Nephron progenitor cell (in vitro differentiated cells): ENCODE measurements around the gene HSBP1L1.
"Not testable (repeated sequence)": the region's sequence is repeated elsewhere in the genome, so short reads cannot be mapped to it uniquely, and the experiment has no call there.

Source experiments
- DNase-seq: peaks from one replicate; pipeline ENCODE4 v3.0.0; 2021
- H3K27ac Mint-ChIP-seq: 2 replicates; pipeline ENCODE4 v1.8.0; 2021; ENCODE audit warnings: mild to moderate bottlenecking, moderate library complexity, mixed read lengths
- H3K27me3 Mint-ChIP-seq: 2 replicates; pipeline ENCODE4 v1.8.0; 2021; ENCODE audit warnings: mild to moderate bottlenecking, low read depth, mixed read lengths; ENCODE audit not compliant: poor library complexity
- H3K36me3 Mint-ChIP-seq: 2 replicates; pipeline ENCODE4 v1.8.0; 2021; ENCODE audit warnings: low read depth, mixed read lengths
- H3K4me1 Mint-ChIP-seq: 2 replicates; pipeline ENCODE4 v1.8.0; 2021; ENCODE audit warnings: mixed read lengths
- H3K4me3 Mint-ChIP-seq: 2 replicates; pipeline ENCODE4 v1.8.0; 2021; ENCODE audit warnings: mild to moderate bottlenecking, moderate library complexity, mixed read lengths
- H3K9me3 Mint-ChIP-seq: 2 replicates; pipeline ENCODE4 v1.8.0; 2021; ENCODE audit warnings: mild to moderate bottlenecking, moderate library complexity, mixed read lengths
- TF ChIP-seq, protein P1 (sequence below): fragments of 200-600 bp; sonication (generic); IDR thresholded peaks from 2 replicates; pipeline ENCODE4 v1.5.0; 2021; ENCODE audit warnings: antibody characterized with exemption

The HSBP1L1 gene

DNA sequence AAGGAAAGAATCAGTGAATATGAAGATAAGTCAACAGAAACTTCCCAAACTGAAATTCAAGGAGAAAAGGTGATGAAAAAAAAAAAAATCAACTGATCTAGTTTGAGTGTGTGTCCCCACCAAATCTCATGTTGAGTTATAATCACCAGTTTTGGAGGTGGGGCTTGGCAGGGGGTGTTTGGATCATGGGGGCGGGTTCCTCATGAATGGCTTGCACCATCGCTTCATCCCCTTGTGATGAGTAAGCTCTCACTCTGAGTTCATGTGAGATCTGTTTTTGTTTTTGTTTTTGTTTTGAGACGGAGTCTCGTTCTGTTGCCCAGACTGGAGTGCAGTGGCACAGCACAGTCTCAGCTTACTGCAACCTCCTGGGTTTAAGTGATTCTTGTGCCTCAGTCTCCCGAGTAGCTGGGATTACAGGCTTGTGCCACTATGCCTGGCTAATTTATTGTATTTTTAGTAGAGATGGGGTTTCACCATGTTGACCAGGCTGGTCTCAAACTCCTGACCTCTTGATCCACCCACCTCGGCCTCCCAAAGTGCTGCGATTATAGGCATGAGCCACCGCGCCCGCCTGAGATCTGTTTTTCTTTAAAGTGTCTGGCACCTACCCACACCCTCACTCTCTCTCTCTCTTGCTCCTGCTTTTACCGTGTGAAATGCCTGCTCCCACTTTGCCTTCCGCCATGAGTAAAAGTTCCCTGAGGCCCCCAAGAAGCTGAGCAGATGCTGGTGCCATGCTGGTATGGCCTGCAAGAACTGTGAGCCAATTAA lies 9.0 kb upstream of the HSBP1L1 start:
- H3K27me3 Mint-ChIP-seq: peaks cover 52% of the 10 kb centered on the region
- peaks cover 27% of the 10 kb centered on the region for H3K4me1 Mint-ChIP-seq
- no peak overlapping the region for H3K27ac Mint-ChIP-seq
- no peaks in the 10 kb centered on the region for H3K36me3 Mint-ChIP-seq
- TF ChIP-seq, protein P1, sequence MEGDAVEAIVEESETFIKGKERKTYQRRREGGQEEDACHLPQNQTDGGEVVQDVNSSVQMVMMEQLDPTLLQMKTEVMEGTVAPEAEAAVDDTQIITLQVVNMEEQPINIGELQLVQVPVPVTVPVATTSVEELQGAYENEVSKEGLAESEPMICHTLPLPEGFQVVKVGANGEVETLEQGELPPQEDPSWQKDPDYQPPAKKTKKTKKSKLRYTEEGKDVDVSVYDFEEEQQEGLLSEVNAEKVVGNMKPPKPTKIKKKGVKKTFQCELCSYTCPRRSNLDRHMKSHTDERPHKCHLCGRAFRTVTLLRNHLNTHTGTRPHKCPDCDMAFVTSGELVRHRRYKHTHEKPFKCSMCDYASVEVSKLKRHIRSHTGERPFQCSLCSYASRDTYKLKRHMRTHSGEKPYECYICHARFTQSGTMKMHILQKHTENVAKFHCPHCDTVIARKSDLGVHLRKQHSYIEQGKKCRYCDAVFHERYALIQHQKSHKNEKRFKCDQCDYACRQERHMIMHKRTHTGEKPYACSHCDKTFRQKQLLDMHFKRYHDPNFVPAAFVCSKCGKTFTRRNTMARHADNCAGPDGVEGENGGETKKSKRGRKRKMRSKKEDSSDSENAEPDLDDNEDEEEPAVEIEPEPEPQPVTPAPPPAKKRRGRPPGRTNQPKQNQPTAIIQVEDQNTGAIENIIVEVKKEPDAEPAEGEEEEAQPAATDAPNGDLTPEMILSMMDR: no peak
- no peak for DNase-seq
- H3K4me3 Mint-ChIP-seq: no peak overlapping the region
- H3K9me3 Mint-ChIP-seq: no peaks in the 10 kb centered on the region

DNA sequence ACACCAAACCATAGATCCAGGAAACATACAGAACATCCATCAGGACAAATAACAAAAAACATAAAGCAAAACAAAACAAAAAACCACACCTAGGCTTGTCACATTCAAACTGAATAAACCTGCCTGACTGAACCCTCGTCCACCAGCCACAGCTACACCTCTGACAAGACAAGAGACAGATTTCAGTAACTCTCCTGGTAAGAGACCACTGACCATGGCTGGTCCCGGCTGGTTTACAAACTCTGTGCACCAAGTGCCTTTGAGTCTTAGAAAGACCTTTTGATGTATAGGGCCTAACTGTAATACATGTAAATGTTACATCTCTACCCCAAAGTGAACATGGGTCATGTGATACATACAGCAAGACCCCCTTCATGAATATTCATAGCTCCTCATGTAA lies 8.2 kb upstream of the HSBP1L1 start:
- Mint-ChIP-seq H3K27ac (no peak overlapping the region), H3K27me3 (peaks cover 60% of the 10 kb centered on the region), H3K36me3 (no peaks in the 10 kb centered on the region), H3K4me3 (no peak overlapping the region), H3K9me3 (no peaks in the 10 kb centered on the region), H3K4me1 (peaks cover 32% of the 10 kb centered on the region)
- TF ChIP-seq, protein P1: no peak
- DNase-seq: no peak

DNA sequence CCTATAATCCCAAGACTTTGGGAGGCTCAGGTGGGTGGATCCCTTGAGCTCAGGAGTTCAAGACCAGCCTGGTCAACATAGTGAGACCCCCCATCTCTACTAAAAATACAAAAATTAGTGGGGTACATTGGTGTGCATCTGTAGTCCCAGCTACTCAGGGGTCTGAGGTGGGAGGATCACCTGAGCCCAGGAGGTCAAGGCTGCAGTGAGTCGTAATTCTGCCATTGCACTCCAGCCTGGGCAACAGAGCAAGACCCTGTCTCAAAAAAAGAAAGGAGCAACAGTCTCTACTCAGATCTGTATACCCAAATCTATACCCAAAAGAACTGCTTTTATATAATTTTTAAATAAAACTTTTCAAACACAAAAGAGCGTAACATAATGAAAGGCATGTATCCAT lies 5.5 kb upstream of the HSBP1L1 start:
- H3K27me3 Mint-ChIP-seq: peaks cover 60% of the 10 kb centered on the region

DNA sequence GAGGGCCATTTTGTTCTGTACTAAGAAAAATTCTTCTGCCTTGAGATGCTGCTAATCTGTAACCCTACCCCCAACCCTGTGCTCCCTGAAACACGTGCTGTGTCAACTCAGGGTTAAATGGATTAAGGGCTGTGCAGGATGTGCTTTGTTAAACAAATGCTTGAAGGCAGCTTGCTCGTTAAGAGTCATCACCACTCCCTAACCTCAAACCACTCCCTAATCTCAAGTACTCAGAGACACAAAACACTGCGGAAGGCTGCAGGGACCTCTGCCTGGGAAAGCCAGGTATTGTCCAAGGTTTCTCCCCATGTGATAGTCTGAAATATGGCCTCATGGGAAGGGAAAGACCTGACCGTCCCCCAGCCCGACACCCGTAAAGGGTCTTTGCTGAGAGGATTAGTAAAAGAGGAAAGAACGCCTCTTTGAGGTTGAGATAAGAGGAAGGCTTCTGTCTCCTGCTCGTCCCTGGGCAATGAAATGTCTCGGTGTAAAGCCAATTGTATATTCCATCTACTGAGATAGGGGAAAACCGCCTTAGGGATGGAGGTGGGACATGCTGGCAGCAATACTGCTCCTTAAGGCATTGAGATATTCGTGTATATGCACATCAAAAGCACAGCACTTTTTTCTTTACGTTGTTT lies 4.2 kb upstream of the HSBP1L1 start:
- not testable (repeated sequence) for DNase-seq, H3K9me3 Mint-ChIP-seq, H3K27ac Mint-ChIP-seq, H3K36me3 Mint-ChIP-seq, H3K4me3 Mint-ChIP-seq
- Mint-ChIP-seq H3K4me1 (peaks cover 27% of the 10 kb centered on the region), H3K27me3 (peaks cover 49% of the 10 kb centered on the region)

More for the DNA sequence above, 5.5 kb upstream of the HSBP1L1 start:
- peaks cover 38% of the 10 kb centered on the region for H3K4me1 Mint-ChIP-seq
- no peaks in the 10 kb centered on the region for H3K9me3 Mint-ChIP-seq
- no peaks in the 10 kb centered on the region for H3K36me3 Mint-ChIP-seq
- no peak for DNase-seq
- H3K4me3 Mint-ChIP-seq: no peak overlapping the region
- H3K27ac Mint-ChIP-seq: no peak overlapping the region
- TF ChIP-seq, protein P1: no peak

DNA sequence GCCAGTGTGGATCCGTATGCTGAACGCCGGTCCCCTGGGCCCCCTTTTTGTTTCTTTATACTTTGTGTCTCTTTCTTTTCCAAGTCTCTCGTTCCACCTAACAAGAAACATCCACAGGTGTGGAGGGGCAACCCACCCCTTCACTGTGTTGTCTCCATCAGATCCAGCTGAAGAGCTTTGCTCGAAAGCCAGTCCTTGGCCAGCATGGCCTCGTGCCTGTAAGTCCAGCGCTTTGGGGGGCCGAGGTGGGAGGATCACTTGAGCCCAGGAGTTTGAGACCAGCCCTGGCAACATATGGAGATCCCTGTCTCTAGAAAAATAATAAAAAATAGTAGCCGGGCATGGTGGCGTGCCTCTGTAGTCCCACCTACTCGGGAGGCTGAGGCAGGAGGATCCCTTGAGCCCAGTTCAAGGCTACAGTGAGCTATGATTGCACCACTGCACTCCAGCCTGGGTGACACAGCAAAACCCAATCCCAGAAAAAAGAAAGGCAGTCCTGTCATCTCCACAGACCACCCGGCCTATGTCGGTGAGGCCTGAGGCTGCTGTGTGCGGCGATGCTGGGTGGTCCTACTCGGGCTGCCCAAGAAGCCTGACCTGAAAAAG lies 3.4 kb upstream of the HSBP1L1 start:
- Mint-ChIP-seq H3K4me3 (no peak overlapping the region), H3K4me1 (peaks cover 33% of the 10 kb centered on the region), H3K9me3 (no peaks in the 10 kb centered on the region), H3K27ac (no peak overlapping the region), H3K36me3 (peaks cover 4% of the 10 kb centered on the region), H3K27me3 (peaks cover 42% of the 10 kb centered on the region)
- TF ChIP-seq, protein P1: no peak
- DNase-seq: no peak

DNA sequence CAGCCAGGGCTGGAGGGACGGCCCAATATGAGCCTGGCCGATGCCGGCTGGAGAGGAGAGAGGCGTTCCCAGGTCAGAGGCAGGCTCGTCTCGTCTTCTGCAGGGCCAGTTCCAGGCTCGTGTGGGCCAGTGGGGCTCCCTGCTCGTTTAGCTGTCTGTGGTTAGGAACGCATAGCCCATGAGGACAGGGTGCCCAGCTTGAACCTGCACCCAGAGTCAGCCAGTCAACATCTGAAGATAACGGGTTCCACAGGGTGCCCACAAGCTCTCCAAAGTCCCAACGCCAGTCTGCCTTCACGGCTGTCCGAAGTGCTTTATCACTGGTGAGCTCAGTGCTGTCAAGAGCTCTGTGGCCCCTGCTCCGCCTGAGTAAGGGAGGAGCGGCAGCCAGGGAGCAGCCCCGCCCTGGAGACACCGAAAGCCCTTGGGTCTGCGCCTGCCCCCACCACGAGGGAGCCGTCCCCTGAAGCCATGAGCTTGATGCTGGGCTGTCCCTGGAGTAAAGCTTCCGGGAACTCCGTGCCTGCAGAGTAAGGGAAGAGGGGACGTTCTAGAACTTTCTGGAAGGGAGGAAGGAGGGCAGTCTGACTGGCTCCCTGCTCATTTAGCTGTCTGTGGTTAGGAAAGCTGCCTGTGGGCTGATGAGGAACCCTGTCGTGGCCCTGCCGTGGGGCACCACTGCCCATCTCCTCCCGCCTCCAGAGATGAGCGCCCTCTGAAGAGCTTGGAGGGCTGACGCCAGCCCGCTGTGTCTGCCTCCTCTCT lies 2.7 kb upstream of the HSBP1L1 start:
- H3K4me3 Mint-ChIP-seq: no peak overlapping the region
- no peak overlapping the region for H3K27ac Mint-ChIP-seq
- H3K36me3 Mint-ChIP-seq: peaks cover 4% of the 10 kb centered on the region
- TF ChIP-seq, protein P1: no peak
- H3K9me3 Mint-ChIP-seq: no peaks in the 10 kb centered on the region
- peaks cover 33% of the 10 kb centered on the region for H3K4me1 Mint-ChIP-seq
- peaks cover 38% of the 10 kb centered on the region for H3K27me3 Mint-ChIP-seq
- no peak for DNase-seq
